Keratinocyte (primary cell): Measurements from ENCODE around the gene MDM4.

Source experiments
- CTCF ChIP-seq, 3 experiments: IDR thresholded peaks in 1 of 3; conservative IDR thresholded peaks in 1 of 3; optimal IDR thresholded peaks in 1 of 3; 2 replicates in 2 of 3; 3 replicates in 1 of 3; pipeline versions ENCODE3 to v1.5.1; 2011; ENCODE audit warnings: low read length in 3 of 3, mild to moderate bottlenecking in 3 of 3, moderate library complexity in 2 of 3, control low read depth in 1 of 3, inconsistent platforms in 1 of 3; ENCODE audit not compliant: insufficient read depth in 2 of 3; ENCODE audit errors: extremely low read depth in 1 of 3
- EZH2 ChIP-seq: IDR thresholded peaks from one replicate; pipeline ENCODE4 v1.6.1; 2012; ENCODE audit warnings: inconsistent platforms, mild to moderate bottlenecking, low read length, moderate library complexity

- TF ChIP-seq CTCF (optimal IDR thresholded peaks at IDR 0.05 in 1 of 3, IDR thresholded peaks at IDR 0.05 in 1 of 3, conservative IDR thresholded peaks at IDR 0.05 in 1 of 3; ENCODE audit: extremely low read depth in 1 of 3, insufficient read depth in 2 of 3, low read length in 3 of 3), result no peak
- TF ChIP-seq EZH2, result no peak
Measured at GRCh38 chr1:204584699-204585372, 68.6 kb downstream of the MDM4 start.
